ENCODE results near the gene NPC1.
"Not testable (repeated sequence)": the region's sequence is repeated elsewhere in the genome, so short reads cannot be mapped to it uniquely, and the experiment has no call there.

DNA sequence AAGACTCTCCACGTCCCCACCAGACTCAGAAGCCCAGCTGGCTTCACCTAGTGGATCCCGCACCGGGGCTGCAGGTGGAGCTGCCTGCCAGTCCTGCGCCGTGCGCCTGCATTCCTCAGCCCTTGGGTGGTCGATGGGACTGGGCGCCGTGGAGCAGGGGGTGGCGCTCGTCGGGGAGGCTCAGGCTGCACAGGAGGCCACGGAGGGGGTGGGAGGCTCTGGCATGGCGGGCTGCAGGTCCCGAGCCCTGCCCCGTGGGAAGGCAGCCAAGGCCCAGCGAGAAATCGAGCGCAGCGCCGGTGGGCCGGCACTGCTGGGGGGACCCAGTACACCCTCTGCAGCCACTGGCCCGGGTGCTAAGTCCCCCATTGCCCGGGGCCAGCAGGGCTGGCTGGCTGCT, 8.8 kb downstream of the NPC1 start:
- TF ChIP-seq, protein P1, sequence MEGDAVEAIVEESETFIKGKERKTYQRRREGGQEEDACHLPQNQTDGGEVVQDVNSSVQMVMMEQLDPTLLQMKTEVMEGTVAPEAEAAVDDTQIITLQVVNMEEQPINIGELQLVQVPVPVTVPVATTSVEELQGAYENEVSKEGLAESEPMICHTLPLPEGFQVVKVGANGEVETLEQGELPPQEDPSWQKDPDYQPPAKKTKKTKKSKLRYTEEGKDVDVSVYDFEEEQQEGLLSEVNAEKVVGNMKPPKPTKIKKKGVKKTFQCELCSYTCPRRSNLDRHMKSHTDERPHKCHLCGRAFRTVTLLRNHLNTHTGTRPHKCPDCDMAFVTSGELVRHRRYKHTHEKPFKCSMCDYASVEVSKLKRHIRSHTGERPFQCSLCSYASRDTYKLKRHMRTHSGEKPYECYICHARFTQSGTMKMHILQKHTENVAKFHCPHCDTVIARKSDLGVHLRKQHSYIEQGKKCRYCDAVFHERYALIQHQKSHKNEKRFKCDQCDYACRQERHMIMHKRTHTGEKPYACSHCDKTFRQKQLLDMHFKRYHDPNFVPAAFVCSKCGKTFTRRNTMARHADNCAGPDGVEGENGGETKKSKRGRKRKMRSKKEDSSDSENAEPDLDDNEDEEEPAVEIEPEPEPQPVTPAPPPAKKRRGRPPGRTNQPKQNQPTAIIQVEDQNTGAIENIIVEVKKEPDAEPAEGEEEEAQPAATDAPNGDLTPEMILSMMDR (optimal IDR thresholded peaks at IDR 0.05 in 1 of 3, IDR thresholded peaks at IDR 0.05 in 1 of 3, conservative IDR thresholded peaks at IDR 0.05 in 1 of 3; ENCODE audit: extremely low read depth in 1 of 3, insufficient read depth in 2 of 3, low read length in 3 of 3) = not testable (repeated sequence)
- TF ChIP-seq EZH2 (IDR thresholded peaks at IDR 0.05; ENCODE audit: low read length) = not testable (repeated sequence)
